Mucosa of descending colon (tissue), 3 donors: ENCODE measurements around the gene WNT3. TPM values are rescaled to one million over a fixed set of nuclear protein-coding genes. Genes with fewer than 3 reads are reported as not detected.

Source experiments
- ATAC-seq: fragments of 200-7000 bp; cut with Tn5 transposase; one replicate; pipeline ENCODE4 v1.9.1; 2020; ENCODE audit warnings: mild to moderate bottlenecking, moderate library complexity
- DNase-seq, 3 donors: peaks; one replicate each; pipeline ENCODE4 v3.0.0-alpha.2; 2020
- H3K36me3 ChIP-seq: fragments of 200-600 bp; one replicate; pipeline ENCODE4 v1.8.0; 2021; ENCODE audit warnings: low read depth, mild to moderate bottlenecking
- H3K4me1 ChIP-seq: fragments of 200-600 bp; one replicate; pipeline ENCODE4 v1.8.0; 2021; ENCODE audit warnings: low read depth, mild to moderate bottlenecking
- H3K4me3 ChIP-seq: fragments of 200-600 bp; one replicate; pipeline ENCODE4 v1.8.0; 2021; ENCODE audit warnings: mild to moderate bottlenecking
- H3K9me3 ChIP-seq: fragments of 200-600 bp; one replicate; pipeline ENCODE4 v1.8.0; 2021; ENCODE audit warnings: mild to moderate bottlenecking
- CTCF ChIP-seq: fragments of 200-600 bp; IDR thresholded peaks from one replicate; pipeline ENCODE4 v1.8.0; 2022; ENCODE audit warnings: antibody characterized with exemption, mild to moderate bottlenecking
- intact Hi-C, 2 donors: fragments of 100-400 bp; cut with DNase I in 1 of 2; cut with micrococcal nuclease in 1 of 2; formaldehyde crosslinking; loops; one replicate each; pipeline versions ENCODE4 v1.11.0 to v1.11.1; 2022; cut with DNase I, micrococcal nuclease
- total RNA-seq, 3 donors: library from RNA; stranded (reverse); fragmentation: NEBNext Ultra II Directional in 2 of 3; extraction: Animal tissue kit (Norgen Biotek cat#: 25700) in 2 of 3; gene quantifications; one replicate each; pipeline versions ENCODE4 v1.2.1 to v1.2.4, GENCODE V29; 2021 to 2023
- donor health status: DM: no; HTN: no; CAD: no; lungs with moderate emphysema.
- donor health status: DM: no; HTN: no; CAD: no.
- donor health status: DM: no; HTN: yes; CAD: no.

The WNT3 gene
- total RNA-seq, 3 donors from 2014 or later = 0.29 to 1.1 (median 0.41) TPM

GRCh38 chr17:46862949-46863348 lies 44.5 kb upstream of the WNT3 start:
- Histone ChIP-seq H3K4me1 (no peaks in the 10 kb centered on the region), H3K9me3 (no peaks in the 10 kb centered on the region), H3K36me3 (no peaks in the 10 kb centered on the region), H3K4me3 (no peak overlapping the region)
- no peak for TF ChIP-seq CTCF
- DNase-seq (no peak), ATAC-seq (peak; percentile 23)
- intact Hi-C loops = no loop called here

DNA sequence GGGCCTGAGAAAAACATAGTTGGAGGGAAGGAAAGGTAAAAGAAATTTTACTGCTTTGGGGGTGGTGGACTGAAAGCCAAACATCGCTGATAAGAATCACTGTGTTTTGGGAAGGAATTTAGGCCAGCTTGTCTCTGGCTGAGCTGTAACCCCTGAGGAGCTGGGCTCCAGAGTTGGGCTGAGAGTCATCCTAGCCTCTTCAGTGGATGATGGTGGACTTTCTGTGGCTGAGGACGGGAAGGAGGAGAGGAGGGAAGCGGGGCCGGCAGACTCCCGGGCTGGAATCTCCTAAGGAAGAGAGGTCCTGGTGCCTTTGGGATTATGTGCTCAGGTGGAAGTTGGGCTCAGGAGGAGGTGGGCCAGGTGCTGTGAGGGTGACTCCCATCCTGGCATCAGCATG lies 41.5 kb upstream of the WNT3 start:
- H3K4me1 ChIP-seq = no peaks in the 10 kb centered on the region
- H3K9me3 ChIP-seq = no peaks in the 10 kb centered on the region
- intact Hi-C loops = no loop called here
- no peak overlapping the region for H3K4me3 ChIP-seq
- no peak for TF ChIP-seq CTCF
- ATAC-seq (no peak), DNase-seq (no peak)
- no peaks in the 10 kb centered on the region for H3K36me3 ChIP-seq

GRCh38 chr17:46857600-46857999 lies 39.1 kb upstream of the WNT3 start:
- ATAC-seq = no peak
- TF ChIP-seq CTCF = no peak
- Histone ChIP-seq H3K4me3 (no peak overlapping the region), H3K9me3 (no peaks in the 10 kb centered on the region), H3K4me1 (no peaks in the 10 kb centered on the region), H3K36me3 (no peaks in the 10 kb centered on the region)
- no peak for DNase-seq
- intact Hi-C loops = no loop called here

- TF ChIP-seq CTCF = no peak
- no peak for ATAC-seq
- no peaks in the 10 kb centered on the region for H3K36me3 ChIP-seq
- intact Hi-C loops = no loop called here
- no peak overlapping the region for H3K4me3 ChIP-seq
- DNase-seq = no peak
- H3K4me1 ChIP-seq = peaks cover 10% of the 10 kb centered on the region
- no peaks in the 10 kb centered on the region for H3K9me3 ChIP-seq
These were observed 36.5 kb upstream of the WNT3 start for GRCh38 chr17:46854948-46855347.

- intact Hi-C loops = no loop called here
- ATAC-seq = no peak
- no peaks in the 10 kb centered on the region for H3K36me3 ChIP-seq
- no peak for TF ChIP-seq CTCF
- no peak for DNase-seq
- no peak overlapping the region for H3K4me3 ChIP-seq
- H3K4me1 ChIP-seq = peaks cover 10% of the 10 kb centered on the region
- H3K9me3 ChIP-seq = no peaks in the 10 kb centered on the region
These were observed 36.0 kb upstream of the WNT3 start for GRCh38 chr17:46854515-46854914.

- no peak for TF ChIP-seq CTCF
- no peak for DNase-seq
- no peak overlapping the region for H3K4me3 ChIP-seq
- peaks cover 10% of the 10 kb centered on the region for H3K4me1 ChIP-seq
- intact Hi-C loops = no loop called here
- no peaks in the 10 kb centered on the region for H3K9me3 ChIP-seq
- no peaks in the 10 kb centered on the region for H3K36me3 ChIP-seq
- ATAC-seq = no peak
These were observed 35.5 kb upstream of the WNT3 start for GRCh38 chr17:46853896-46854444.
